Measurements from ENCODE around the gene ANKRD12. TPM values are rescaled to one million over a fixed set of nuclear protein-coding genes. Genes with fewer than 3 reads are reported as not detected.

The ANKRD12 gene
- total and polyA plus RNA-seq, 7 donors = 5.1 to 132 (median 88.5) TPM

- H3K36me3 ChIP-seq = peaks cover 0 to 21% (median 0%) of the 10 kb centered on the region in 4 donors
- H3K27me3 ChIP-seq = no peaks in the 10 kb centered on the region
- peak; percentile 81 for DNase-seq
- WGBS, 2 donors = 0 to 1% methylated on average over 95 of the region's 95 CpGs
- H3K27ac ChIP-seq = peak overlapping the region; percentile 95 to 99 (median 98)
- peaks cover 0 to 53% (median 50%) of the 10 kb centered on the region in 4 donors for H3K4me1 ChIP-seq
- H3K9me3 ChIP-seq = no peaks in the 10 kb centered on the region
- TF ChIP-seq EP300 (IDR thresholded peaks at IDR 0.05) (no peak), POLR2AphosphoS5 (IDR thresholded peaks at IDR 0.05) (peak in 3 of 4 donors; percentile 52 to 75 (median 67)), CTCF (IDR thresholded peaks at IDR 0.05) (no peak), POLR2A (IDR thresholded peaks at IDR 0.05) (no peak)
- intact Hi-C loops (cut with DNase I) = loop anchor here (1.0 to 5.0 kb wide), 5 partner anchors 19 to 435 kb away; partner anchors contain the start of genes NDUFV2, RALBP1 and TWSG1
- H3K4me3 ChIP-seq = peak overlapping the region; percentile 63 to 91 (median 72)
Measured at GRCh38 chr18:9137168-9138066, 836 bp downstream of the ANKRD12 start.

- intact Hi-C loops (cut with DNase I) = loop anchor here (5.0 kb wide), 3 partner anchors 193 to 437 kb away; partner anchors contain the start of genes RALBP1 and TWSG1
- 58 to 66% methylated on average over 7 of the region's 7 CpGs for WGBS, 2 donors
- peaks cover 0 to 74% (median 66%) of the 10 kb centered on the region in 4 donors for H3K4me1 ChIP-seq
- H3K27ac ChIP-seq = peak overlapping the region; percentile 95 to 99 (median 98)
- no peak for DNase-seq
- H3K27me3 ChIP-seq = no peaks in the 10 kb centered on the region
- H3K4me3 ChIP-seq = peak overlapping the region in 2 of 4 donors; percentile 73 to 91
- no peak for TF ChIP-seq POLR2A (IDR thresholded peaks at IDR 0.05)
- no peaks in the 10 kb centered on the region for H3K9me3 ChIP-seq
- H3K36me3 ChIP-seq = peaks cover 0 to 3% (median 0%) of the 10 kb centered on the region in 4 donors
Measured at GRCh38 chr18:9139400-9140039, 2.9 kb downstream of the ANKRD12 start.

- Histone ChIP-seq H3K36me3 (no peaks in the 10 kb centered on the region), H3K27me3 (no peaks in the 10 kb centered on the region), H3K4me1 (peaks cover 0 to 78% (median 68%) of the 10 kb centered on the region in 4 donors), H3K27ac (peak overlapping the region; percentile 95 to 99 (median 98)), H3K4me3 (peak overlapping the region in 2 of 4 donors; percentile 73 to 91), H3K9me3 (no peaks in the 10 kb centered on the region)
- intact Hi-C loops (cut with DNase I) = no loop called here
- no peak for DNase-seq
- TF ChIP-seq POLR2AphosphoS5 (IDR thresholded peaks at IDR 0.05) (no peak), EP300 (IDR thresholded peaks at IDR 0.05) (no peak), CTCF (IDR thresholded peaks at IDR 0.05) (no peak), POLR2A (IDR thresholded peaks at IDR 0.05) (no peak)
- 41 to 71% methylated on average over 2 of the region's 2 CpGs for WGBS, 2 donors
Measured at GRCh38 chr18:9140381-9140780, 3.8 kb downstream of the ANKRD12 start.

- DNase-seq = no peak
- Histone ChIP-seq H3K27ac (peak overlapping the region; percentile 95 to 99 (median 98)), H3K9me3 (no peaks in the 10 kb centered on the region), H3K27me3 (no peaks in the 10 kb centered on the region), H3K36me3 (no peaks in the 10 kb centered on the region), H3K4me3 (no peak overlapping the region), H3K4me1 (peaks cover 0 to 78% (median 68%) of the 10 kb centered on the region in 4 donors)
- WGBS, 2 donors = 91 to 94% methylated on average over 2 of the region's 2 CpGs
- no peak for TF ChIP-seq POLR2AphosphoS5 (IDR thresholded peaks at IDR 0.05)
- no peak for TF ChIP-seq CTCF (IDR thresholded peaks at IDR 0.05)
- TF ChIP-seq EP300 (IDR thresholded peaks at IDR 0.05) = no peak
- TF ChIP-seq POLR2A (IDR thresholded peaks at IDR 0.05) = no peak
- intact Hi-C loops (cut with DNase I) = no loop called here
Measured at GRCh38 chr18:9140984-9141383, 4.4 kb downstream of the ANKRD12 start.

GRCh38 chr18:9146224-9146623 is 9.6 kb downstream of the ANKRD12 start:
- Histone ChIP-seq H3K9me3 (no peaks in the 10 kb centered on the region), H3K27me3 (no peaks in the 10 kb centered on the region), H3K27ac (peak overlapping the region; percentile 10 to 44 (median 40)), H3K4me3 (no peak overlapping the region), H3K4me1 (peaks cover 0 to 99% (median 78%) of the 10 kb centered on the region in 4 donors), H3K36me3 (no peaks in the 10 kb centered on the region)
- intact Hi-C loops (cut with DNase I) = loop anchor here (5.0 kb wide), 1 partner anchor 154 kb away; no protein-coding TSS in a partner anchor
- no peak for TF ChIP-seq POLR2A (IDR thresholded peaks at IDR 0.05)
- no peak for TF ChIP-seq EP300 (IDR thresholded peaks at IDR 0.05)
- no peak for TF ChIP-seq POLR2AphosphoS5 (IDR thresholded peaks at IDR 0.05)
- TF ChIP-seq CTCF (IDR thresholded peaks at IDR 0.05) = no peak
- WGBS, 2 donors = 91% methylated on average over 1 of the region's 1 CpG
- DNase-seq = no peak

Data from sigmoid colon (tissue), 7 donors.